GM19455 (cell line): ENCODE measurements around the gene KLRB1.
A peak's percentile ranks its signal among the peaks of the same experiment; 100 is the strongest.
"Not testable (repeated sequence)": the region's sequence is repeated elsewhere in the genome, so short reads cannot be mapped to it uniquely, and the experiment has no call there.

Experiments used
- ATAC-seq: cut with Tn5 transposase; IDR thresholded peaks from one replicate; pipeline ENCODE4 v1.9.1; 2021; ENCODE audit not compliant: unreplicated experiment

Gene KLRB1

DNA sequence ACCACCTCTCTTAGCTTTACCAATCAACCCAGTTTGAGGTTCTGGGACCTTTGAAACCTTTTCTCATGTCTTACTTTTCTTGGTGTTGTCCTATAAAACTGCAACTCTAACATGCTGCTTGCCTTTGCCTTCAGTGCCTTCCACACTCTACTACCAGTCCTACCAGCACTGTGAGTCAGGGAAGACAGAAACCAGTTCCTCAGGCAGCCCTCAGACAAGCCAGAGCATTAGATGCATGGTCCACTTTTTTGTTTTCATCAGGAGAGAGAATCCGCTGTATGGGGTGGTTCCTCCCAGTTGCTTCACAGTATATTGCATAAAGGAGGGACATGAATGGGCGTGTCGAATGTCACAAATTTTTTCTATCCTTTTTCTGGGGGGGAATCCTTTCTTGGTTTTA lies 17.3 kb upstream of the KLRB1 start:
- no peak for ATAC-seq

GRCh38 chr12:9619411-9620179 lies 11.9 kb upstream of the KLRB1 start:
- no peak for ATAC-seq

DNA sequence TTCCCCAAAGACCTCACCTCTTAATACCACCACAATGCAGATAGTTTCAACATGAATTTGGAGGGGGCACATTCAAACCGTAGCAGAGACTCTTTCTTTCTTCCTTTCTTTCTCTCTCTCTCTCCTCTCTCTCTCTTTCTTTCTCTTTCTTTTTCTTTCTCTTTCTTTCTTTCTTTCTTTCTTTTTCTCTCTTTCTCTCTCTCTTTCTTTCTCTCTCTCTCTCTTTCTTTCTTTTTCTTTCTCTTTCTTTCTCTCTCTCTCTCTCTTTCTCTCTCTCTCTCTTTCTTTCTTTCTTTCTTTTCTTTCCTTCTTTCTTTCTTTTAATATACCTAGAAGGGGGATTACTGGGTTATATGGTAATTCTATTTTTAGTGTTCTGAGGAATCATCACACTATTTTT lies 11.2 kb upstream of the KLRB1 start:
- ATAC-seq: not testable (repeated sequence)

DNA sequence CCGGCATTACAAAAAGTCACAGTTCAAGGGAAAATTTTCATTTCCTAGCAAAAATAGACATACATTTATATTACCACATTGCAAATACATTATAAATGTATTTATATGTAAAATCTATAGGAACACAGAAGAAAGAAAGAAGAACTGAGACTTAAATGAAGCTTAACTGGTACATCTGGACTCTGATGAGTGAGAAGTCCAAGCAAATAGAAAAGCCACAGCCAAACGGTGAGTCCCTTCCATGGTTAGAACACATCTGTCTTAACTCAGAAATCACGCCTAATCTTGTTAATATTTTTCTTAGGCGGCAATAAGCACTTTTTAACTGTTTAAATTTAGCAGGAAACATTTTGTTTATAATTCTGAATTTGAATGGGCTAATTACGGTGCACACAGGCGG lies 9.4 kb upstream of the KLRB1 start:
- ATAC-seq: no peak

GRCh38 chr12:9615420-9616136 lies 7.9 kb upstream of the KLRB1 start:
- peak; percentile 84 for ATAC-seq

GRCh38 chr12:9610606-9611005 lies 2.9 kb upstream of the KLRB1 start:
- ATAC-seq: not testable (repeated sequence)

- no peak for ATAC-seq
Measured at GRCh38 chr12:9606736-9607372, 862 bp downstream of the KLRB1 start.

DNA sequence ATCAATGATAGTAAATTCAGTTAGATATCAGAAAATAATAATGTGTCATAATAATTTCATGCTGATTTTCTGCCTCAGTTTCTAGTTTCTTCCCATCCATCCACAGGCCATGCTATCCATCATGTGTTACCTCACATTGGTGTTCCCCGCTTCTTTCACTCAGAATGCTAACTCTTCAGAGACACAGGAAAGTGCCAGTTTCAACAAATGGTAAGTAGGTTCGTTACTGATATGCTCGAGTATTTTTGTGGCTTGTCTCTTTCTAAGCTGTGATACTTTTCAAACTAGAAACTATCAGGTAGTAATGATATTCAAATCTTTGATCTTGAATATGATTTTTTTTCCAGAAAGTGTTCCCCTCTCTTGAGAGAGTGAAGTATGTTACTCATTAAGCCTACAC lies 1.5 kb downstream of the KLRB1 start:
- no peak for ATAC-seq

GRCh38 chr12:9605483-9605882 lies 2.2 kb downstream of the KLRB1 start:
- ATAC-seq: no peak

DNA sequence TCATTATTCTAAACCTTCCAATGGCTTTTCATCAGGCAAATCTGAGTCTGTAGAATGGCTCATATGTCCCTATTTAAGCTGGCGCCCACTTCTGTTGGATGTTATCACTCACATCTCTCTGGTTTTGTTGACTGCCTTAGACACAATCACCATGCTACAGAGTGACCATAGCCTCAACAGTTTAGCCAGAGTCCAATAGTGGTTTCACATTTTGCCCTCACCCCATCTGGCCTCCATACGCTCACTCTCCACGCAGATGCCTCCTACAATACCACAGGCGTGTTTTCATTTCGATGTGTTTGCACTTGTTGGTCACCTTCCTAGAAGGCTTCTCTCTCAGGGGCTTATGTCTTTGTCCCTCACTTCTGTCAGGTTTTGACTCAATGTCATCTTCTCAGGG lies 3.4 kb downstream of the KLRB1 start:
- ATAC-seq: no peak

DNA sequence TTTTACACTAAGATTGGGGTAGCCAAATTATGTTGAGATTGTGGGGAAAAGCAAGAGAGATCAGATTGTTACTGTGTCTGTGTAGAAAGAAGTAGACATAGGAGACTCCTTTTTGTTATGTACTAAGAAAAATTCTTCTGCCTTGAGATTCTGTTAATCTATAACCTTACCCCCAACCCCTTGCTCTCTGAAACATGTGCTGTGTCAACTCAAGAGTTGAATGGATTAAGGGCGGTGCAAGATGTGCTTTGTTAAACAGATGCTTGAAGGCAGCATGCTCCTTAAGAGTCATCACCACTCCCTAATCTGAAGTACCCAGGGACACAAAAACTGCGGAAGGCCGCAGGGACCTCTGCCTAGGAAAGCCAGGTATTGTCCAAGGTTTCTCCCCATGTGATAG lies 7.3 kb downstream of the KLRB1 start:
- ATAC-seq: not testable (repeated sequence)

GRCh38 chr12:9598363-9598762 lies 9.4 kb downstream of the KLRB1 start:
- ATAC-seq: no peak

- ATAC-seq: no peak
Measured at GRCh38 chr12:9597365-9597764, 10.4 kb downstream of the KLRB1 start.

DNA sequence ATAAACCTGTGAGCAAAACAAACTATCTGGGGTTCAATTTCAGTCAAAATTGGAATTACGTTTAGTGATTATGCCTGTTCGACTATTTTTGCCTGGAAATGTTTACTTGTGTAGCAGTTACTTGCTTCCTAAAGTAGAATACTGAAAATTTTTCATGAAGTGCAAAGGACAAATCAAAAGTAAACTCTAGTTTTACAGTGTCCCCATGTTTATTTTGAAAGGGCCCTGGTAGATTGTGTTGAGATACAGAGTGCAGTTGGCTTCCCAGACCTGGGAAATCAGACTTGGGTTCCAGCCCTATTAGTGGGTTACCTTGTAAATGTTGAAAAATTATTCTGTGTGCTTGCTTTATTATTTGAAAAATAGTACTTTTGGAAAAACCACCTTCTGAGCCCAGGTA lies 17.3 kb downstream of the KLRB1 start:
- no peak for ATAC-seq

GRCh38 chr12:9588749-9589148 lies 19.0 kb downstream of the KLRB1 start:
- ATAC-seq: no peak

DNA sequence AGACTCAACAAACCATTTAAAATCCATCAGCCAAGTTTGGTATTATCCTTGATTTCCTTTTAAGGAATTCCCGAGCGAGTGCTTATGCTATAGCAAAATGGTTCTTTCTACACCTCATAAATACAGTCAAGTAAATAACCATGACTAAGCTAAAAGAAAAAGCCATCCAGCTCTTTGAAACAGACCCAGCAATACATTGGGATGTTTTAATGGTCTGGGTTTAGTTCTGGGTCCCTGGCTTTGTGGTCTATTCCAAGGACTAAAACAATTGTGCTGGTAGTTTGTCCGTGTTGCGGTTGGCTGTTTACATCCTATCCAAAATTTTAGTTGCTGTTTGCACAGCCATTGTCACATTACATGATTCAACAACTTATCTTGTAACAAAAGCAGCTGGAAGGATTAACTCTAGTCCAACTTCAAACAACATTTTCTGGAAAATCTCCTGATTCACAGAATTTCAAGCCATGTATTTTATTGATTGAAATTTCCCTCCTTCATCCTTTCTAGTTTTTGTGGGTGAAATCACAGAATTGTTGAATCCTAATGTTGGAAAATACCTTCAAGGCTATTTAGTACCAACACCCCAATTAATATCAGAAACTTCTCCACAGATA lies 19.6 kb downstream of the KLRB1 start:
- ATAC-seq: no peak

- not testable (repeated sequence) for ATAC-seq
Measured at GRCh38 chr12:9577729-9578128, 30.0 kb downstream of the KLRB1 start.

- not testable (repeated sequence) for ATAC-seq
Measured at GRCh38 chr12:9567151-9567550, 40.6 kb downstream of the KLRB1 start.

GRCh38 chr12:9566113-9566512 lies 41.6 kb downstream of the KLRB1 start:
- ATAC-seq: not testable (repeated sequence)

- ATAC-seq: not testable (repeated sequence)
Measured at GRCh38 chr12:9564418-9564817, 43.3 kb downstream of the KLRB1 start.

DNA sequence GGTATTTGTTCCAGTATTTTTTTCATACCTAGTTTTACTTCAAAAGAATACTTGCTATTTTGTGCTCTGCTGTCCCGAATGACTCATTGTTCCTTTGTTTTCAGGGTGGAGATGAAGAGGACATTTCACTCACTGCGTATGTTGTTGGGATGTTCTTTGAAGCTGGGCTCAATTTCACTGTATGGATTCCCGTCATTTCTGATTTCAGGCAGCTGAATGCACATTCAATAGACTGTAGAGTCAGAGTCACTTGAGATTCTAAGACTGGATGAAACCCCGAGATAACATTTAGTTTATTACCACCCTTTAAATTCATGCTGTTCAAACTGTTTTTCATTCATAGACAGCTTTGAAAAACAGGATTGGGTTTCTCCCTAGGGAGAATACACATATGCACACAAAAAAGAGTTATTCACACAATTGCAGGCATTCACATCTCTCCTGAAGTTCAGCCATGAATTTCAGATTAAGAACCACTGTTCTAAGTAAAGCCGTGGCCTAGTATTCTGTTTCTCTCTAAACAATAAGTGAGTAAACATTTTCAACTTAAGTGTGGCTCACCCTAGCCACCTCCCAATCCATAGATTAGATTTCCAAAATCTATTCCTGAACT lies 44.8 kb downstream of the KLRB1 start:
- not testable (repeated sequence) for ATAC-seq
